Adrenal gland (tissue), 12 donors: ENCODE measurements around the gene RIPK1. TPM values are rescaled to one million over a fixed set of nuclear protein-coding genes. Genes with fewer than 3 reads are reported as not detected.

Experiments
- DNase-seq, 7 donors: peaks; one replicate each; pipeline ENCODE4 v3.0.0-alpha.2; 2019 to 2020
- H3K27ac ChIP-seq, 5 donors: fragments of 200-600 bp; sonication (generic) in 4 of 5; 1 replicate in 3 of 5; 2 replicates in 2 of 5; pipeline versions ENCODE4 v1.5.1 to v1.8.0; 2016 to 2020; ENCODE audit warnings: mild to moderate bottlenecking in 1 of 5
- H3K27me3 ChIP-seq: fragments of 200-600 bp; 2 replicates; pipeline ENCODE4 v1.8.0; 2021
- H3K36me3 ChIP-seq, 2 donors: fragments of 200-600 bp; replicated peaks in 1 of 2; 1 replicate in 1 of 2; 2 replicates in 1 of 2; pipeline versions ENCODE4 v1.5.1 to v1.8.0; 2018 to 2022
- H3K4me1 ChIP-seq, 2 donors: fragments of 200-600 bp; replicated peaks in 1 of 2; 1 replicate in 1 of 2; 2 replicates in 1 of 2; pipeline versions ENCODE4 v1.5.1 to v1.8.0; 2018 to 2021
- H3K4me3 ChIP-seq, 4 donors: fragments of 200-600 bp; sonication (generic) in 3 of 4; one replicate each; pipeline ENCODE4 v1.5.1; 2016 to 2018
- H3K9me3 ChIP-seq, 3 donors: fragments of 200-600 bp; sonication (generic) in 1 of 3; replicated peaks in 1 of 3; 1 replicate in 2 of 3; 2 replicates in 1 of 3; pipeline versions ENCODE4 v1.5.1 to v1.8.0; 2016 to 2021
- POLR2A ChIP-seq, 2 donors: fragments of 450-650 bp; IDR thresholded peaks; one replicate each; pipeline ENCODE4 v1.6.1; 2017; ENCODE audit warnings: antibody characterized with exemption in 2 of 2, mild to moderate bottlenecking in 2 of 2, moderate library complexity in 1 of 2
- WGBS, 4 donors: extraction: QIAGEN DNeasy Blood & Tissue Kit in 2 of 4; methylation state at CpG; one replicate each; pipeline versions ENCODE4 v1.1.5 to v1.1.7; 2013 to 2017; 5-methylcytosine and 5-hydroxymethylcytosine counted together
- intact Hi-C, 2 donors: fragments of 100-400 bp; cut with DNase I; formaldehyde crosslinking; loops; one replicate each; pipeline versions ENCODE4 v1.14.1 to v1.15.0; 2022 to 2023
- polyA plus RNA-seq, 3 donors: library from polyadenylated mRNA; stranded (reverse); fragments of 200-250 nt in 2 of 3; fragments of 350-450 nt in 1 of 3; fragmentation: Illumina TruSeq in 1 of 3; extraction: RNeasy Lipid Tissue Mini Kit (QIAGEN cat#74804) in 1 of 3; gene quantifications; one replicate each; pipeline ENCODE4 v1.2.3, GENCODE V29; 2013 to 2014
- total RNA-seq, 9 donors: library from RNA; depleted of rRNA in 4 of 9; stranded (reverse); fragments of >200 nt in 4 of 9; fragments of 120-200 nt in 1 of 9; fragmentation: NEBNext Ultra II Directional in 1 of 9; extraction: Animal tissue kit (Norgen Biotek cat#: 25700) in 1 of 9; gene quantifications; one replicate each; pipeline versions ENCODE4 v1.1.0 to v1.2.4, GENCODE V29; 2013 to 2023
- TF ChIP-seq, protein P1 (sequence below), 6 experiments: fragments of 450-650 bp in 4 of 6; fragments of 200-600 bp in 2 of 6; sonication (generic) in 1 of 6; IDR thresholded peaks; 1 replicate in 5 of 6; 2 replicates in 1 of 6; pipeline versions ENCODE4 v1.5.1 to v1.8.0; 2016 to 2021; ENCODE audit warnings: antibody characterized with exemption in 6 of 6, mild to moderate bottlenecking in 2 of 6, moderate library complexity in 1 of 6
- donor health status: healthy with polysubstance abuse.
- donor health status: Bipolar disorder and iron deficiency.
- donor health status: DM: yes; HTN: yes; CAD: no.
- donor health status: DM: no; HTN: no; CAD: no.
- donor health status: DM: no; HTN: no; CAD: no.
- donor health status: DM: yes; HTN: yes; CAD: no.

Gene RIPK1
- total and polyA plus RNA-seq, 12 donors, result 15.7 to 21.7 (median 20.3) TPM

DNA sequence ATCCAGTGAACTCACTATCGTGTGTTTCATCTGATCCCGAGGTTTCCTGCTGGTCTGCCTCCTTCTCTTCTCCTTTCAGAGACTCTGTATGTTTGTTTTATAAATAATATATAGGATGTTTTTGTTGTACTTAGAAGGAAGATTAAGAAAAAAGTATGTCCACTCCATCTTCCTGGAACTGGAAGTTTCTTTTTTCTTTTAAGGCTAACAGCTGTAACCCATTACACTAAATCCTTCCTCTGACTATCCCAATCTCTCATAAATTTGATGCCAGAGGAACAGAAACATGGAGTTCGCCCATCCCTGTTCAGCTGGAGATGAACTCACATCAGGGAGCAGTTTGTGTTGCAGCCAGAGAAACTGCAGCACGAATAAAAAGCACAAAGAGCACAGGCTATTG is 20.7 kb downstream of the RIPK1 start:
- no peaks in the 10 kb centered on the region for H3K4me1 ChIP-seq
- H3K27me3 ChIP-seq, result no peaks in the 10 kb centered on the region
- H3K4me3 ChIP-seq, result no peak overlapping the region
- TF ChIP-seq POLR2A (IDR thresholded peaks at IDR 0.05), result no peak
- TF ChIP-seq, protein P1, sequence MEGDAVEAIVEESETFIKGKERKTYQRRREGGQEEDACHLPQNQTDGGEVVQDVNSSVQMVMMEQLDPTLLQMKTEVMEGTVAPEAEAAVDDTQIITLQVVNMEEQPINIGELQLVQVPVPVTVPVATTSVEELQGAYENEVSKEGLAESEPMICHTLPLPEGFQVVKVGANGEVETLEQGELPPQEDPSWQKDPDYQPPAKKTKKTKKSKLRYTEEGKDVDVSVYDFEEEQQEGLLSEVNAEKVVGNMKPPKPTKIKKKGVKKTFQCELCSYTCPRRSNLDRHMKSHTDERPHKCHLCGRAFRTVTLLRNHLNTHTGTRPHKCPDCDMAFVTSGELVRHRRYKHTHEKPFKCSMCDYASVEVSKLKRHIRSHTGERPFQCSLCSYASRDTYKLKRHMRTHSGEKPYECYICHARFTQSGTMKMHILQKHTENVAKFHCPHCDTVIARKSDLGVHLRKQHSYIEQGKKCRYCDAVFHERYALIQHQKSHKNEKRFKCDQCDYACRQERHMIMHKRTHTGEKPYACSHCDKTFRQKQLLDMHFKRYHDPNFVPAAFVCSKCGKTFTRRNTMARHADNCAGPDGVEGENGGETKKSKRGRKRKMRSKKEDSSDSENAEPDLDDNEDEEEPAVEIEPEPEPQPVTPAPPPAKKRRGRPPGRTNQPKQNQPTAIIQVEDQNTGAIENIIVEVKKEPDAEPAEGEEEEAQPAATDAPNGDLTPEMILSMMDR (IDR thresholded peaks at IDR 0.05), result no peak
- 61 to 75% (median 62%) methylated on average over 4 of the region's 4 CpGs for WGBS, 4 donors
- H3K27ac ChIP-seq, result peak overlapping the region in 1 of 5 donors; percentile 30
- peaks cover 0 to 44% of the 10 kb centered on the region in 2 donors for H3K36me3 ChIP-seq
- DNase-seq, result no peak
- no peaks in the 10 kb centered on the region for H3K9me3 ChIP-seq
- intact Hi-C loops, result no loop called here

GRCh38 chr6:3090013-3090412 is 21.7 kb downstream of the RIPK1 start:
- H3K4me1 ChIP-seq, result no peaks in the 10 kb centered on the region
- DNase-seq, result no peak
- no peaks in the 10 kb centered on the region for H3K27me3 ChIP-seq
- 89 to 95% (median 92%) methylated on average over 4 of the region's 4 CpGs for WGBS, 4 donors
- H3K36me3 ChIP-seq, result peaks cover 0 to 44% of the 10 kb centered on the region in 2 donors
- TF ChIP-seq, protein P1 (IDR thresholded peaks at IDR 0.05), result no peak
- no peak for TF ChIP-seq POLR2A (IDR thresholded peaks at IDR 0.05)
- no peak overlapping the region for H3K4me3 ChIP-seq
- no peaks in the 10 kb centered on the region for H3K9me3 ChIP-seq
- intact Hi-C loops, result no loop called here
- H3K27ac ChIP-seq, result no peak overlapping the region

DNA sequence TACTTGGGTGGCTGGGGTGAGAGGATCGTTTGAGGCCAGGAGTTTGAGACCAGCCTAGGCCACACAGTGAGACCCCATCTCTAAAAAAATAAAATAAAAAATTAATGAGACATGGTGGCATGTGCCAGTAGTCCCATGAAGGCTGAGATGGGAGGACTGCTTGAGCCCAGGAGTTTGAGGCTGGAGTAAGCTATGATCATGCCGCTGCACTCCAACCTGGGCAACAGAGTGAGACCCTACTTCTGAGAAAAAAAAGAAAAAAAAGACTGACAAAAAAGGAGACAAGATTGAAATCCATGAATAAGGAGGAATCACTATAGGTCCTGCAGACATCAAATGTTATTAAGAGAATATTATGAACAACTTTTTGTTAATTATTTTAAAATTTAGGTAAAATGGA is 26.5 kb downstream of the RIPK1 start:
- 94 to 98% (median 96%) methylated on average over 2 of the region's 2 CpGs for WGBS, 4 donors
- no peak for TF ChIP-seq POLR2A (IDR thresholded peaks at IDR 0.05)
- TF ChIP-seq, protein P1 (IDR thresholded peaks at IDR 0.05), result no peak
- Histone ChIP-seq H3K27ac (no peak overlapping the region), H3K9me3 (no peaks in the 10 kb centered on the region), H3K27me3 (no peaks in the 10 kb centered on the region), H3K4me3 (no peak overlapping the region), H3K4me1 (no peaks in the 10 kb centered on the region), H3K36me3 (peaks cover 0 to 44% of the 10 kb centered on the region in 2 donors)
- intact Hi-C loops, result no loop called here
- no peak for DNase-seq

GRCh38 chr6:3102875-3103274 is 34.6 kb downstream of the RIPK1 start:
- Histone ChIP-seq H3K27ac (no peak overlapping the region), H3K9me3 (no peaks in the 10 kb centered on the region)

More at GRCh38 chr6:3102875-3103274, 34.6 kb downstream of the RIPK1 start:
- intact Hi-C loops, result no loop called here
- no peaks in the 10 kb centered on the region for H3K4me1 ChIP-seq
- no peak for TF ChIP-seq POLR2A (IDR thresholded peaks at IDR 0.05)
- TF ChIP-seq, protein P1 (IDR thresholded peaks at IDR 0.05), result no peak
- WGBS, 4 donors, result 92 to 95% (median 94%) methylated on average over 3 of the region's 3 CpGs
- peaks cover 0 to 53% of the 10 kb centered on the region in 2 donors for H3K36me3 ChIP-seq
- H3K27me3 ChIP-seq, result no peaks in the 10 kb centered on the region
- no peak for DNase-seq
- no peak overlapping the region for H3K4me3 ChIP-seq
